Medulla oblongata (tissue), 1 donor: ENCODE measurements around the gene SNPH.

Experiments used
- DNase-seq: peaks from one replicate; pipeline ENCODE4 v3.0.0-alpha.2; 2015; ENCODE audit errors: extremely low spot score

The SNPH gene

DNA sequence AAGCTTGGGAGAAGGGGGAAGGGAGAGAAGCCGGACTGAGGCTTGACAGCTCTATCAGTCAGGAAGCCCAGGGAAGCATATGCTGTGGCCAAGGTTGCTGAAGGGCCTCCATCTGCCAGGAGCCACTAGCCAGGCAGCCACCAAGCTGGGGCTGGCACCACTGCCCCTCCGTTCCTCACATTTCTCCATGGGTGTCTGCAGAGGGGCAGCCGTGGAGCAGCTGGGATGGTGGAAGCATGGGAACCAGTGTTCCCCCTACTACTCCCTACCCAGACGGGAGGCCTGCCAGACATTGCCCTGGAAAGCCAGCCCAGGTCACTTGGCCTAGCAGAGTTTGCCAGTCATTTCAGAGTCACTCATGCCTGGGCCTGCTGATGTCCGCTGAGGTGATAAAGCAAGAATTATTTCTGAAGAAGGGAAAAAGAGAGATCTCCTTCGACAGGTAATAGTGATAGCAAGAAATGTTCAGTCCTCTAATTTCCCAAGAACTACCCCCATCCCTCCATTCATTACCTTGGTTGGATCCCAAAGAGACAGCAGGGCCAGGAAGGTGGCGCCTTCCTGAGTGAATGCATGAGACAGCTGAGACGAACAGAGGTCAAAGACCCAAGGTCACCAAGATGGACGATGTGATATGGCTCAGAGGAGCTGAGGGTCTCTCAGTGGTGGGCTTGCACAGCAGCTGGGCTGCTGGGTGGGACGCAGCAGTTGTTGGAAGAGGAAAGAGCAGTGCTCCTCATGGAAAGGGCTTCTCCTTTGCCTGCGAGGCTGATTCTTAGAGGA lies 21.9 kb downstream of the SNPH start:
- no peak for DNase-seq

DNA sequence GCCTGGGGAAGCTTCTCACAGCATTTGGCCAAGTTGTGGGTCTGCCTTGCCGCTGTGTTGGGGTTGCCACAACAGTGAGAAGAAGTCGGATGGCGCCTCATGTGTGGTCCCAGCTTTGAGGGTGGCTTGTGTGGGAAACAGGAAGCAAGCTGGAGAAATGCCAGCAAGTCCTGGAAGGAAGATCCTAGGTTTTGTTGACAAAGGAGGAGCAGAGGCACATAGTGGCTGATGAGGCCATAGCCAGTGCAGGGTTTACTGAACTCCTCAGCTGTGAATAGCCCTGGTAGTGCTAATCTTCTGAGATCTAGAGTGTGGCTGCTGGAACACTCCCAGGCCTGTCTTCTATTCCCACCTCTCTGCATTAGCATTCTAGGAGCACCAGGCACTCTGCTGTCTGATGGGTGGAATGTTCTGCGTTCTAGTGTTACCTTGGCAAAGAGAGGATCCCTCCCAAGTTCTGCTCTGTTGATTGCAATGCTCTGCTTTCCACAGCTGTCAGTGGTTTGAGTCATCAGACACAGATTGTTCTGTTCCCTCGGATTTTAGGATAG lies 25.2 kb downstream of the SNPH start:
- no peak for DNase-seq

DNA sequence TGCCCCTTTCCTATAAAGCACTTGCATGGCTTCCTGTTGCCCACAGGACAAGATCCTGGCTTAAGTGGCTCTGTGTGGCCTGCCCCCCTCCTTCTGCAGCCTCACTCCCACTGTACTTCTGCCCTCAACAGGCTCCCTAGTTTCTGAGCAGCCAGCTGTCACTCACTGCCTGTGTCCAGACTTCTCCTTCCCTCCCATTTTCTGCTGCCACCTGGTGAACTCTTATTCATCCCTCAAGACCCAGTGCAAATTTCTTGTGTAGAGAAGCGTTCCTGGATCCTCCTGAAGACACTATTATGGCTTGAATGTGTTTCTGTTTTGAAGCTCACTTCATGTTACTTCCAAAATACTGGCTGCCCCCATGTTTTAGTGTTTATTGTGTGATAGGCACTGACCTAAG lies 26.5 kb downstream of the SNPH start:
- no peak for DNase-seq

DNA sequence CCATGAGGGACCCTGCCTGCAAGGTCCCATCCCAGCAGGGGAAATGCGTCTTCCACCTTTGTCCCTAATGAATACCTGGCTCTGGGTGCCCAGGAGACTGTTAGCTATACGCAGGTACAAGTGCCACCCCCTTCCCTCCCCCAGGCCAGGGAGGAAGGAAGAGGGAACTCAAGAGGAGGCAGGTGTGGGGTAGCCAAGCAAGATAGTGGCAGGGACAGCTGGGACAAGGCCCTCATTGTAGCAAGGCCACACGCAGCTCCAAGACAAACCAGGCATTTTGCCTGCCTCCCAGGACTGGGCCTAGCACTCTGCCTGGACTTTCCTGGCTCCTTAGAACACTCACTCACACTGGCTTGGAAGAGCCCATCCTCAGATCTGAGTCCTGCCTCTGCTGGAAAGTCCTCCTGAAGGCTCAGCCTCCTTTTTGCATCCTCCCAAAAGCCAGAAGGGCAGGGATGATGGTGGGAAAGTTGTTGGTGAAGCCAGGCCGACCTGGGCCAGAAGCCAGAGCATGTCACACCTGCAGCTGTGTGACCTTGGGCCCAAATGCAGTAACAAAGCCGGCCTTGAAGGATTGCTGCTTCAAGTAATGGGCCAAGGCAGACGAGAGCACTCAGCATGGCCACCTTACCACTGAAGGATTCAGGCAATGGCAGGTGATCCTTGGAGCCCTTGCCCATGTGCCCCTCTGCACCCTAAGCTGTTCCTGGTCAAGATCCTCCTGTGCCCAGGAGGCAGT lies 27.7 kb downstream of the SNPH start:
- no peak for DNase-seq

DNA sequence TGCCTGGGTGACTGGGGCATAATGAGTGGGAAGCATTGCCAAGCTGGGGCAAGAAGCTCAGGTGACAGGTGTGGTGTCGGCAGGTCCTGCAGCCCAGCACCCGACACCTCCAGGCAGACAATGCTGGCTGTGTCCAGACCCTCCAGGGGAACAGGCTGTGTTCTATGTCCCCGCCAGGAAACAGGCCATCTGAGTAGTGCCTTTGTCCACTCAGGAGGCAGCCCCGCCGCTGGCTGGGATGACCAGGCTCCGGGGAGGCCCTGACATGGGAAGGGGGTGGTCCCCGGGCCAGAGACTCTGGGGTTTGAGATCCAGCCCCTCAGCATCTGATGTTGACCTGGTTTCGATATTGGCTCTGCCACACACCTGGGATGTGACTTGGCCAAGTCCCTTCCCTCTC lies 28.4 kb downstream of the SNPH start:
- no peak for DNase-seq

DNA sequence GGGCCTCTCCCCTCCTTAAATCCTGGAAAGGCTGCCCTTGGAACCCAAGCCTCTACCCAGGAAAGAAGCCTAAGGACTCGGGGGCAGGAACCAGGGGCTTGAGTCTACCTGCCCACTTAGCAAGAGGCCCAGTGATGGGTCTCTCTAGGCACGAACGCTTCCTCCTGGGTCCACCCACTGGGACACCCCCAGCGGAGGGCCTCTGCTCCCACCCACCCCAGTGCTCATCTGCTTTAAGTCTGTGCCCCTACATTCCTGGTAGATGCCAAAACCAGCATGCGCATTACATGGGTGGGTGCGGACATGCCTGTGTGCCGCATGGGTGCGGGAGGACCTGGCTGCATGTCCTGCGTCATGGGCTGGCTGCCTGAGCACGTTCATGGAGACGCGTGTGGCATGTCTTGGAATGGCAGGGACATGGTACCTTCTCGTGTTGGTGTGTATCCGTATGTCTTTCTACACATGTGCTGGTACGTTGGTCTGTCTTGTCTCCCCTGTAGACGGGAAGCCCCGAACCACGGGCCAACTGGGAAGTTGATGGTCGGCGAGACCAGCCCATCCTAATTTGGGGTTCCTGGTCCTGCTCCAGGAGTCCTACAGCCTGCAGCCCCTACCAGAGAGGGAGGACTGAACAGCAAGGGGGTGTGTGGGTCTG lies 29.3 kb downstream of the SNPH start:
- no peak for DNase-seq

DNA sequence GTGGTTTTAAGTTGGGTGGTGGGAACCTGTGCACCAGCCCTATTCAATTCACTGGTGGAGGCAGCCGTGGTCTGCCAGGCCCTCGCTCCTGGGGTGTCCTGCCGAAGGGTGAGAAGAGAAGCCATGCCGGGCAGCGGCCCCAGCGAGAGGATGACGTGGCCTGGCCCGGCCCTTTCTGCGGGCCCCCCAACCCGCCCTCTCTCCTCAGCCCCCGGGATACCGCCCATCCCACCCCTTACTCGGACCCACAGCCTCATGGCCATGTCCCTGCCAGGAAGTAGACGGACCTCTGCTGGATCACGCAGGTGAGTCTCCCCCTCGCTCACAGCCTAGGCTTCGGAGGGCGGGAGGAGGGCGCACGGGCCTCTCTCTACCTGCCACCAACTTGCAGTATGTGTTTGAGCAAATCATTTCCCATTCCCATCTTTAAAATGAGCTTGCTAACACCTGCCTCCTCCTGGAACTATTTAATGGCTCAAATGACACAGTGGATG lies 30.1 kb downstream of the SNPH start:
- DNase-seq = no peak

DNA sequence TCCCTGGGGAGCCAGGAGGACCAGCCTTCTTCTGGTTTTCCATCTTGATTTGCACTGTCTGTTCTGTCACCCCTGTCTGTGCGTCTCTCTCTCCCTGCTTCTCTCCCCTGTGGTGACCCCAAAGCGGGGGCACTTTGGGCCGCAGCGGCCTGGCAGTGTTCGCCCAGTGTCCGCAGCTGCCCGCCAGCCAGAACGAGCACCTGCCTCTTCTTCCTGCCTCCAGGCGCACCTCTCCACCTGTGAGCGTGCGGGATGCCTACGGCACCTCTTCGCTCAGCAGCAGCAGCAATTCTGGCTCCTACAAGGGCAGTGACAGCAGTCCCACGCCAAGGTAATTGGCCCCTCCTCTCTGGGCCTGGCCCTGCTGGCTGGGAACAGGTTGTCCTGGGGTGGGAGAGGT lies 30.8 kb downstream of the SNPH start:
- no peak for DNase-seq

DNA sequence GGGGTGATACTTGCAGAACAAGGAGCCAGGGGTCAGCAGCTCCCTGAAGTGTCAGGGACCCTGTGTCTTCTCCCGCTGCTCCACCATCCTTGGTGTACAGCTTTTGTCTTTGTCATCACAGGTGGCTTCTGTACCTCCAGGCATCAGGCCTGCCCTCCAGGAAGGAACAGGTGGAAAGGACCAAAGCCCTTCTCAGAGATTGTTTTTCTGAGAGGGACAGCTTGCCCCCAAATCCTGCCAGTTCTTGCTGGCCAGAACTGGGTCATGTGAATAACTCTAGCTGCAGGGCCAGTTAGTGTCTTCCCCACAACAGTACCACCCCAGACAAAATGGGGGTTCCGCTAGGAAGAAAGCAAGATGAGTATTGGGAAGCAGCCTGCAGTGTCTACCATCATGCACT lies 31.4 kb downstream of the SNPH start:
- no peak for DNase-seq

DNA sequence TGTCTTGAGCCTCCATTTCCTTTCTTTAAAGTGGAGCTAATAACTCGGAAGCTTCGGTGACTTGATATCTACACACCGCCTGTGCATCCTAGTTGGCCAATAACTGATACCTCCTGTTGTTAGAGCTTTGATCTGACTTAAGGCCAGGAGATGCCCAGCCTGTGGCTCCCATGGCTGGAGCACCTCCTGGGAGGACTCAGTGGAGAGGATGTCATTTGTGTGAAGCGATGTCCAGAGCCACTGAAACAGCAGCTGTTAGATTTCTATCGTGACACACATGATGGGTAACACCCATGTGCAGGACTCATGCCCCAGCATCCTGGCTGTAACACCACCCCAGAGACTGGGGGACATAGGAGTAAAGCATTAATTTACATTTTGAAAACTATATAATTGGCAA lies 32.1 kb downstream of the SNPH start:
- no peak for DNase-seq

DNA sequence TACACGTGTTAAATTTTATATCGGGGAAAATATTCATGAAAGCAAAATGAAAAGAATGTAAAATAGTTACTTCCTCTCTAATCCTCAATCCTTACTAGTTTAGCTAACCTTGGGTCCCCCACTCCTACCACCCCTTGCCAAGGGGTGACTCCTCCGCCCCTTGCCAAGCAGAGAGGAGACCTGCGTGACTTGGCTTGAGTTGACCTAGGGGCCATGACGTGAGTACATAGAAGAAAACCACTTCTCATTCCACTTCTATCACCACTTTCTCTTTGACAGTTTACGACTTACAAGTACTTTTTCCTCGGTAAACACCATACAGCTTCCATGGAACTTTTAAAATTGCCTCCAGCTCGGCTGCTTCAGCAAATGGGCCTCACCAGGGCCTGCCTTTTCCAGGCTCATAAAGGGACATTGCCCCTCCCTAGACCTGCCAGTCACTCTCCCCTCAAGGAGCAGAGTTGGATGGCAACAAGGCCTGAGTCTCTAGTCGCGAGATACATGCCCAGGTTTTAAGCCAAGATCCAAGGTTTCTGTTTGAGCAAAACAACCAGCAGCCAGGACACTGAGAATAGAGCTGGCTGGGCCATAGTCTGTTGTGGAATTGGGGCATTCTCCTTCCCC lies 32.9 kb downstream of the SNPH start:
- DNase-seq = no peak

DNA sequence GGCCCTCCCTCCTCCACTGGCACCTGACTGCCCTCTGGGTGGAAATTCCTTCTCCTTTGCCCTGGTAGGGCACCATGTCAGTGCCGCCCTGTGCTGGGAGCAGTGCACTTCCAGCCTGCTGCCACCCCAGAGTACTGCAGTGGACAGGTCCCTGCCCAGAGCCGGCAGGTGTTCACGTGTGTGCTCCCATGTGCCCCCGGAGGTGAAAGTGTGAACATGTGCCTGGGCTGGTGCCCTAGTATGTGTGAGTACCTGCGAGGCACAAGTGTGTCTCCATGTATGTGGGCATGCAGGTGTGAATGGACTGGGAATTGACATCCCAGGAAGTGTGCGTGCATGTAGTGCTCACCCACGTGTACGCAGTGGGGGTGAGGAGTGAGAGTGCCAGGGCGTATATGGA lies 33.4 kb downstream of the SNPH start:
- DNase-seq = no peak

DNA sequence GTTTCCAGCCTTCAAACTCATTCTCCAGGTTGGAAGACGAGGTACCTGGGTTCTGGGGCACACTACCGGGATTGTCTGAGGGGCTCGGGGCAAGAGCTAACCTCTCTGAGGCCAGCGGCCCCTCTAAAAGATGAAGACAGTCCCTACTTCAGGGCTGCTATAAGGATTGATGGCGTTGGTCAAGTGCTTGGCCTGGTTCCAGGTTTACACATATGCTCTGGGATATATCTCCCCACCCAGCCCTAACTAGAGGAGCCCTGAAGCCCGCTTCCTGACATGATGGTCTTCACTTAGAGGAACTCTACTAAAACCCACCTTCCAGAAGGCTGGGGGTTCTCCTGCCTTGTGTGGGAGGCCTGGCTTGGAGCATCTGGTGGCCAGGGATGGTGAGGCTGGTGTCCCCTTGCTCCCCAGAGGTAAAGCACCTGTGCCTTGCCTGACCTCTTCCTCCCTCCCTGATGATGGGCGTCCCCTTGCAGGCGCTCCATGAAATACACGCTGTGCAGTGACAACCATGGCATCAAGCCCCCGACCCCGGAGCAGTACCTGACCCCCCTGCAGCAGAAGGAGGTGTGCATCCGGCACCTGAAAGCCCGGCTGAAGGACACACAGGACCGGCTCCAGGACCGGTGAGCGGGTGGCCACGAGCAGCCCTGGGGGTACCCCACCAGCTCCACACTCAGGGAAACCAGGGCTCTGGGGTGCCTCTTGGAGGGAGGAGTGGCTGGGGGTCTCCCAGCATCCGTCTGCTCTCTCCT lies 34.2 kb downstream of the SNPH start:
- DNase-seq = no peak

DNA sequence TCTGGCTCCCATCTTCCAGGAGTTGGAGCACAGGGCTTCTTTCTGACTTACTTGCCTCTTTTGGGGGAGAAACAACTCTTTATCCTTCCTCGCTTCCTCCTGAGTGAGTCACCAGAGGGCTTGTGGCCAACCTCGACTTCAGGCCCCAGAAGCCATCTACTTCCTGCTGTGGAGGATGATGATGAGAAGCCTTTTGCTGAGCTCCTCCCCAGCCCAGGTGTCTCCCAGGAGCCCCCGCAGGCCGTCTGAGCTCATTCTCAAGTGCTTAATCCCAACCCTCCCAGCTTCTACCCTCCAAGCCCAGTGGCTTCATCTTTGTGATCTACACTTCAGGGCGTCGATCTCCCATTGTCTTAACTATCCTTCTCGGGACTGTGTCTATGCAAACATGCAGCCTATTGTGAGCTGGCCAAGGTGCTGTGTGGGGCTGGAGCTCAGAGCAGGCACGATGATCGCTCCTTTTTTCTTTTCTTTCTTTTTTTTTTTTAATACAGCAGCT lies 35.0 kb downstream of the SNPH start:
- no peak for DNase-seq

DNA sequence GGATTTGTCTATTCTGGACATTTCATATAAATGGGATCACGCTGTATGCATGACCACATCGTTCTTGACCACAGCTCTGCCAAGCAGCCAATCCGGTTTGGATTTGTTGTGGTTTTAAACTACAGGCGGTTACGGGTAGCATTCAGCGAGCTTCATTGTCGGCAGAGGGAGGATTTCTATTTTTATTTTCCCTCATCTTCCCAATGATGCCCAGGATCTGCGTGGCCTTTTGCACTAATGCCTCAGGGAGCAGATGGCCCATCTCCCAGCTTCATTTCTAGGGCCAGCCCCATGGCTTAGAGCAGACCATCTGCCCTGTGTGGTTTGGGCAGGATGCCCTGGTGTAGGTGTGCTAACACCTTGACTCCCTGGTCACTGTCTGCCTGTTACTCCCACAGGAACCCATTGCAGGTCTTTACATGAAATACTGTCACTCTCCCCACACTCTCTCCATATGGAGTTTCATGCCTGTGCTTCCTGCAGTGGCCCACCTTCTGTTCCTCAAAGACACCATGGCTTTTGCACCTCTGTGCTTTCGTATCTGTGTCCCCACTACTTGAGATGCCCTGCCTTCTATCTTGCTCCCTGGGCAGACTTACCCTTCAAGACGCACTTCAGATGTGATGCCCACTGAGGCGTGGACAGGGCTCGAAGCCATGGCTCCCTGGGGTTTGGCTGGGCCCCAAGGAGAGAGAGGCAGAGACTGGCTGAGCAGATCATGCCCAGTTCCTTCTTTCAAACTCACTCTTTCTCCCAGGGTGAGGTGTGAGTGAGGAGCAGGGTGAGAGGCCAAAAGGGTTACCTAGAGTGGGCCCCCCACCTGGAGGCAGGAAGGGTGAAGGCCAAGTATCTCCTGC lies 36.8 kb downstream of the SNPH start:
- DNase-seq = no peak

DNA sequence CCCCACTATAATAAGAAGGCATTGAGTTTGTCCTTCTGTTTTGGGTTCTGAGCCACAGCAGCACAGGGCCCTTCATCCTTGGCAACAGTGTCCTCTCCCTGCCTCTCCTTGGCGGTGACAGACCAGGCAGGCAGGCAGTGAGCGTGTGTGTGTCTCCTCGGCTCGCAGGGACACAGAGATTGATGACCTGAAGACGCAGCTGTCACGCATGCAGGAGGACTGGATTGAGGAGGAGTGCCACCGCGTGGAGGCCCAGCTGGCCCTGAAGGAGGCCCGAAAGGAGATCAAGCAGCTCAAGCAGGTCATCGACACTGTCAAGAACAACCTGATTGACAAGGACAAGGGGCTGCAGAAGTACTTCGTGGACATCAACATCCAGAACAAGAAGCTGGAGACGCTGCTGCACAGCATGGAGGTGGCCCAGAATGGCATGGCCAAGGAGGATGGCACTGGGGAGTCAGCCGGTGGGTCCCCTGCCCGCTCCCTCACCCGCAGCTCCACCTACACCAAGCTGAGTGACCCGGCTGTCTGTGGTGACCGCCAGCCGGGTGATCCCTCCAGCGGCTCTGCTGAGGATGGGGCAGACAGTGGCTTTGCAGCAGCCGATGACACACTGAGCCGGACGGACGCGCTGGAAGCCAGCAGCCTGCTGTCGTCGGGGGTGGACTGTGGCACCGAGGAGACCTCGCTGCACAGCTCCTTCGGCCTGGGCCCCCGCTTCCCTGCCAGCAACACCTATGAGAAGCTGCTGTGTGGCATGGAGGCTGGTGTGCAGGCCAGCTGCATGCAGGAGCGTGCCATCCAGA lies 38.8 kb downstream of the SNPH start:
- no peak for DNase-seq

DNA sequence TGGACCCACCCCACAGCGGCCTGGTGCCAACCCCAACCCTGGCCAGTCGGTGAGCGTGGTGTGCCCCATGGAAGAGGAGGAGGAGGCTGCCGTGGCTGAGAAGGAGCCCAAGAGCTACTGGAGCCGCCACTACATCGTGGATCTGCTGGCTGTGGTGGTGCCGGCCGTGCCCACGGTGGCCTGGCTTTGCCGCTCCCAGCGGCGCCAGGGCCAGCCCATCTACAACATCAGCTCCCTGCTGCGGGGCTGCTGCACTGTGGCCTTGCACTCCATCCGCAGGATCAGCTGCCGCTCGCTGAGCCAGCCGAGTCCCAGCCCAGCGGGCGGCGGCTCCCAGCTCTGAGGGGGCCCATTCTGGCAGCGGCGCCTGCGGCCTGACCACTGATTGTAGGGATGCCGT lies 39.6 kb downstream of the SNPH start:
- no peak for DNase-seq

DNA sequence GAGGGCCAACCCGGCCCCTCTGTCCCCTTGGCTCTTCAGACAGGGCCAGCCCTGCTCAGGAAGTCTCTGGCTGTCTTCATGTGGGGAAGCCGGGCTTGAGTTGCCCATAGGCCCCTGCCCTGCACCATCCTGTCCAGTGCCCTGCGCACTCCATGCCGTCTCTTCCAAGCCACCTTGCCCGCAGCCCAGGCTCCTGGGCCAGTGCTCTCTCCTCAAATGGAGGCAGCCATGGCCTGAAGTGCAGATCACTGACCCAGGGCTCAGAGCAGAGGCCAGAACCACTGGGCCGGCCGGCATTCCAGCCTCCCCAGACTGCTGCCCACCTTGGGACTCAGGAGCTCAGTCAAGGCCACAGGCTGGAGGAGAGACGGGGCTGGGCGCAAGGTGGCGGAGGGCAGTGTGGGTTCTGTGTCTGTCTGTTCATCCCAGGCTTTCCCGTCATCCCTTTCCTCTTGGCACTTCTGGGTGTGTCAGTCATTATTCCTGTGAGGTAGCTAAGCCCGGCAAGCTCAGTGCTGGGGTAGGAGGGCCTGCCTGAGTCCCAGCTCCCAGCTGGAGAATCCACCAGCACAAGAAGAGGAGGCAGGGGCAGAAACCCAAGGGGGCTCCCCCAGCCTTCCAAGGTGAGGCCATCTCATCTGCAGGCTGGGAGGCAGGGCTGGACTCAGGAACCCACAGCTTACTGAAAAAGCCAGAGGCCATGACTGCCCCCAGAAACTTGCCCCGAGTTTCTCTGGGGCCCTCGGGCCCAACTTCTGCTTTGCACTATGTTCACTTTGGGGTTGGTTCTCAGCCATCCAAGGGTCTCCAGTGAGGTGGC lies 40.4 kb downstream of the SNPH start:
- no peak for DNase-seq
